HG03097 (cell line): ENCODE results near the gene SSRP1.
"Not testable (repeated sequence)": the region's sequence is repeated elsewhere in the genome, so short reads cannot be mapped to it uniquely, and the experiment has no call there.

ENCODE experiments used
- ATAC-seq: cut with Tn5 transposase; IDR thresholded peaks from one replicate; pipeline ENCODE4 v1.9.1; 2021; ENCODE audit not compliant: unreplicated experiment, low FRiP score

Gene SSRP1

DNA sequence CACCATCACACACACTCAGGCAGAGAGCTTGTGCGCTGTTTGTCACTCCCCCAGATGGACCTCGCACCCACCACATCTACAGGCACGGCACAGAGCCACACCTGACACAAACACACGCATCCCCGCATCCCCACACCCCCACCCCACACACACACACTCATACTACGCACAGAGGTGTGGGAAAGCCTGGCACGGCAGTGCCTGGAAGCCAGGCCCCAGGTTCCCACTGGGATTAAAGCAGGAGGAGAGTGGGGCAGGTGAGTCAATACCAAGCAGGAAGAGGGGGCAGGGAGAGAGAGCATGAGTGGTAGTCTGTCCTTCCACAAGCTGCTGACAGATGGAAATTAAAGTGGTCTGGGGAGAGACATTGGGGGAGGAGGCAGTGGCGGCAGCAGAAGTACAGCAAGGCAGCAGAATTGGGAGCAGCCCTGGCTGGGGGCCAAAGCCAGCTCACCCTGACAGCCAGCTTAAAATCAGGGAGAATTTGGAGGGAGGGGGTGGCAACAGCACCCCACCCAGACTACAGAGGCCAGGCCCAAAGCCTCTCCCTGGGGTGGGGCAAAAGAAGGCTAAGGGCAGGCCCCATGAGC is 31.6 kb downstream of the SSRP1 start:
- ATAC-seq, result no peak

DNA sequence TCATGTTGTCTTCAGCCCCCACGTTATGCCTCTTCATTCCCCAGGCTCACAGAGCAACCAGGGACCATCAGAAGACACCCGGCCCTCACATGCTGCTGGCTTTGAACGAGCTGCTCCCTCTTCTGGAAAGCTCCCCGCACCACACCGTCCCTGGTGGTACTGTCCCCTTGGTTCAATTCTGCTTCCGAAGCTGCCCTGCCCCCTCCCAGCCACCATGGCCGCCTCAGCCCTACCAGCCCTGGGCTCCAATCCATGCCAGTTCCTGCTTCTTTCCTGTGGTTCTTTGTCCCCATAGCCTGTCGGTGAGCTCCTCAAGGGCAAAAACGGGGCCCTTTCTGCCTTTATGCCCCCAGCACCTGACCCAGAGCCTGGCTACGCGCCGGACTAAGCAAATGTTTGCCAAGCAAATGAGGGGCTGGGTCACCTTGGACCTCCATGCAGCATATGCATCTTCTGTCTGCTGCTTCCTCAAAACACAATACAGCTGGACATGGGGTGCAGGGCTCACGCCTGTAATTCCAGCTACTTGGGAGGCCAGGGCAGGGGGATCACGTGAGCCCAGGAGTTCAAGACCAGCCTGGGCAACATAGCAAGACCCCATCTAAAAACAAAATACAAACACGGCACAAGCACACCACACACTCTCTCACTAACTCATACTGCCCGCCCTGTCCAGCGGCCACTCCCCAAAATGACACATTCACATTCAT is 32.3 kb downstream of the SSRP1 start:
- no peak for ATAC-seq

DNA sequence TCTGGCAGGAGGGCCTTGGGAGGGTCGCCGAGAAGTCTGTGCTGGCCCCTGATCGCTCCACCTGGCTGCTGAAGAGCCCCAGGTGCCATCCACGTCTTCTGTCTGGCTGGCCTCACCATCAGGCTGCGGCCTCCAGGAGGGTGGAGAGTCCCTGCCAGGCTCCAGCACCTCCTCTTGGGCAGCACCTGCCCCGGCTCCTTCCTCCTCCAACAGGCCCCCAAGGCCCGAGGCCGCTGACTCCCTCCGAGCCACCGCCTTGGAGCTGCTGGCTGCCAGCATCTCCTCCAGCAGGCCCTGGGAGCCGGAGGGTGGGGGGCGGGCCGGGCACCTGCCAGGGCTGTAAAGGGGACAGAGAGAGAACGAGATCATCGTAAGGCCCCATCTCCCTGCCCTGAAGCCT is 33.2 kb downstream of the SSRP1 start:
- no peak for ATAC-seq

DNA sequence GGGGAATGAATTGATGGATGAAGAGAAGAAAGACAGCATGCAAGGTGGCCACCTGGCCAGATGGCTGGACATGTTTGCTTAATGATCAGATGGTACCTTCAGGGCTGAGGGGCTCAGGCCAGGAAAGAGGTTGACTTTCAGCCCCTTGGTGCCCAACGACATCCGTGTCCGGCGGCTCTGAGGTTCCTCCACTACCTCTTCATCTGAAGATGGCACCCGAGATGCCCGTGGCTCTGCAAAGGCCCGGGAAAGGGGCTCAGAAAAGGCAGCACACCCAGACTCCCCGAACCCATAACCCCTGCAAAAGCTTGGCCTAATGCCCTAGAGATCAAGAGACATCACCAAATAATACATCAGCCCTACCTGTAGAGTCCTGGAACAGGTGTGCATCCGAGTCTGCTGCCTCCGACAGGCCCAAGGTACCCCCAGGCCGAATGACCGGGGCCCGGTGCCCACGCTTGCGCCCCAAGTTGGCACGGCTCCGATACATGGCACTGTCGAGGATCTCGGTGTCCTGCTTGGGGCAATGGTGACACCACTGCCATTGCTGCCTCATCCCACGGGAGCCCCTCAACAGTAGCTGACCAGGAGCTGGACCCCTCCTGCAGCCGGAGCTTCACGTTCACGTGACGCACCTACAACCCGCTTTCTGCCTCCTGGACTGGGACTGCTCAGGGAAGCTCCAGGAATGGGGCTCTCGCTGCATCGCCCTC is 33.8 kb downstream of the SSRP1 start:
- ATAC-seq, result no peak

DNA sequence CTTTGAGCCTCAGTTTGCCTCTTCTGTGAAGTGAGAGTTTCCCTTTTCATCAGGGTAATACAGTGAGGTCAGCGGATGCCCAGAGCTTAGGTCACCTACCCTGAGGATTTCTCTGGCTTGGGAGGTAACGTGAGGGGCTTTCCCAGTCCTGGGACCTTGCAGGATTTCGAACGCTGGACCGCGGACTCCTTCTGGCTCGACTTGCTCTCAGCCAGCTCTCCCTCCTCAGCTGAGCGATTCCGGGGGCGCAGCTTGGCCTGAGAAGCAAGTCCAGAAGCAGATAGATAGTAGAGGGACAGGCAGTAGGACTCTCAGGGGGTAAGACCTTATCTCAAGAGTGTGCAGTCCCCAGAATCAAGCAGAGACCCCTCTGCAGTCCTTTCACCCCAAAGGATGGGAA is 34.9 kb downstream of the SSRP1 start:
- no peak for ATAC-seq

DNA sequence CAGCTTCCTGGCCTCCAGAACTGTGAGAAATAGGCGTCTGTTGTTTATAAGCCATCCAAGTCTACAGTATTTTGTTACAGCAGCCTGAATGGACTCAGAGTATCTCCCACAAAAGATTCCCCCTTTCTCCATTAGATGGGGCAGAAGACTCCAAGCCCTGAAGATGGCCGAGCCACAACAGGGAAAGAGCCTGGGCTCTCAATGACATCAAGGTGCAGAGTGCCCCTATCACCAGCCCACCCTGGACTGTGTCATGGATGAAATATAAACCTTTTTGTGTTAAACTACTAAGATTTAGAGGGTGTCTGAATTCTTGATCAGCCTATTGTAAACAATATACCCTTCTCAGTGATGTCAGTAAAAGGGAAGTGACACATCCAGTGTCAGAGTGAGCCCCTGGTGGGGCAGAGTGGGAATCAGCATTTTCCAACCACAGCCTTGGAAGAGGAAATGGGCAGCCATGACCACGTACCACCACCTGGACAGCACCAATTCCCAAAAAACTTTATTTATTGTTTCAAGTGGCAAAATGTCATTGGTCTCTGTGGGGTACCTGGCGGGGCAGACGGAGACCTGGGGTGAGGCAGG is 36.4 kb downstream of the SSRP1 start:
- ATAC-seq, result no peak

DNA sequence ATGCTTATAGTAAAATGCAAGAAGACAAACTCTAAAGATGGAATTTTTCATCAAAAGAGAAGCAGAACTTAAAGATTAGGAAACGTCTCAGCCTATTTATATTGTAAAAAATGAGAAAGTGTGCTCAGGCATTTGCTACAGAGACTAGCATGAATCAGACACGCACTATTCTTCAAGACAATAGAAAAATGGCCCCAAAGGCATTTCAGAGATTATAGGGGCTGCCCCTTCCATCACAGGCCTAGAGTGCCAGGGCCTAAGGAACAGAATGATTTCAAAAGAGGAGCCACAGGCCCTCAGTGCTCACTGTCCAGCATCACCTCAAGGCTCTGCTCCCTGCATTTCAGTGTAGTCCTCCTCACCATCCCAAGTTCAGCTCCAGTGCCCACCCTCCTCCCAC is 38.5 kb downstream of the SSRP1 start:
- no peak for ATAC-seq

DNA sequence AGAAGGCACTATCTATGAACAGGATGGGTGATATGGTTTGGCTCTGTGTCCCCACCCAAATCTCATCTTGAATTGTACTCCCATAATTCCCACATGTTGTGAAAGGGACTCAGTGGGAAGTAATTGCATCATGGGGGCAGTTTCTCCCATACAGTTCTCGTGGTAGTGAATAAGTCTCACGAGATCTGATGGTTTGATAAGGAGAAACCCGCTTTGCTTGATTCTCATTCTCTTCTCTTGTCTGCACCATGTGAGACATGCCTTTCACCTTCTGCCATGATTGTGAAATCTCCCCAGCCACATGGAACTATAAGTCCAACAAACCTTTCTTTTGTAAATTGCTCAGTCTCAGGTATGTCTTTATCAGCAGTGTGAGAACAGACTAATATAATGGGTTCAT is 39.5 kb downstream of the SSRP1 start:
- ATAC-seq, result not testable (repeated sequence)

DNA sequence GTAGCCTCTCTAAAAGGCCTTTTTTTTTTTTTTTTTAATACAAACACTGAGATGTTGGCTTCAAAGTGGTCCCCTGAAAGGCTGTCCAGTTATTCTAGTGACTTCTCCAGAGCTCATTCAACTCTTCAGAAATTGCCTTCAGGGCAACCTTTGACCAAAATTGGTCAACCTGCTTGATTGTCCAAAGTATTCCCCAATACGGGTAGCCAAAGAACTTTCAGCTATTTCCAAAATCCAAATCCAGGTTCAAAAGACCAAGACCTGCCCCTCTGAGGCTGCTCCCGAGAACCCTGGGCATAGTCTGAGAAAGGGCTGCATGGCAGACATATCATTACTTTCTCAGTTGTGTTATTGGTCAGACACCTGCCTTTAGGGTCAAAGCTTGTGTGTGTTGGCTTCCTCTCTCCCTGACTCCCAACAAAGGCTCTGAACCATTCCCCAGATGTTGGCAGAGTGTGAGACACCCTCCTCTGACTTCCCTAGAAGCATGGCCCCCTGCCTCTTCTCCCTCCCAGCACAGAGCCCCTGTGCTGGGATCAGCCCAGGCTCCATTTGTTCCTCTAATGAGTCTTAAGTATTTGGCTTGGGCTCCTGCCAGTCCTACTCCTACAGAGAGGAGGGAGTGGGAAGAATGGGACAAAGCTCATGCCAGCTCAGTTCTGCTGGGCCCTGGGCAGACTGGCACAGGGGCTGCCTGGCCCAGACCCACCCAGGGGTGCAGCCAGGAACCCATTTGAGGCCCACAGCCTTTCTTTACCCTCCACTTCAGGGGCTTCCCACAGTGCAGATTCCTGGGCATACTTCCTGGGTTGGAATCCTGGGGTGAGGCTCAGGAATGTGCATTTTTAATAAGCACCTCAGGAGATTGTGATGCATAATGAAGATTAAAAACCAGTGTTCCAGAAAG is 41.2 kb downstream of the SSRP1 start:
- ATAC-seq, result no peak

DNA sequence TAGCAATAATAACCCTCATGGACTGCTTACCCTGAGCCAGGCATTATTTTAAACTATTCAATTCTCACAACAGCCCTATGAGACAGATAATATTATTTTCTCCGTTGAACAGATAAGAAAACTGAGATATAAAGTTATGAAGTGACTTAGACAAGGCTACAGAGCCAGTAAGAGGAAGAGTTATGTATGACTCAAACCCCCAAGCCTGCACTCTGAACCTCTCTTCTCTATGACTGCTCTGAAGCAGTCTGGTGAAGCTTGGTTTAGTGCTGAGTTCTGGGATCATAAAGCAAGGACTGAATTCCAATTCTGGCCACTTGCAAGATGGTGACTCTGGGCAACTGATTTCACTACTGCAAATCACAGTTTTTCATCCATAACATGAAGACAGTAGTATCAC is 45.4 kb downstream of the SSRP1 start:
- no peak for ATAC-seq

DNA sequence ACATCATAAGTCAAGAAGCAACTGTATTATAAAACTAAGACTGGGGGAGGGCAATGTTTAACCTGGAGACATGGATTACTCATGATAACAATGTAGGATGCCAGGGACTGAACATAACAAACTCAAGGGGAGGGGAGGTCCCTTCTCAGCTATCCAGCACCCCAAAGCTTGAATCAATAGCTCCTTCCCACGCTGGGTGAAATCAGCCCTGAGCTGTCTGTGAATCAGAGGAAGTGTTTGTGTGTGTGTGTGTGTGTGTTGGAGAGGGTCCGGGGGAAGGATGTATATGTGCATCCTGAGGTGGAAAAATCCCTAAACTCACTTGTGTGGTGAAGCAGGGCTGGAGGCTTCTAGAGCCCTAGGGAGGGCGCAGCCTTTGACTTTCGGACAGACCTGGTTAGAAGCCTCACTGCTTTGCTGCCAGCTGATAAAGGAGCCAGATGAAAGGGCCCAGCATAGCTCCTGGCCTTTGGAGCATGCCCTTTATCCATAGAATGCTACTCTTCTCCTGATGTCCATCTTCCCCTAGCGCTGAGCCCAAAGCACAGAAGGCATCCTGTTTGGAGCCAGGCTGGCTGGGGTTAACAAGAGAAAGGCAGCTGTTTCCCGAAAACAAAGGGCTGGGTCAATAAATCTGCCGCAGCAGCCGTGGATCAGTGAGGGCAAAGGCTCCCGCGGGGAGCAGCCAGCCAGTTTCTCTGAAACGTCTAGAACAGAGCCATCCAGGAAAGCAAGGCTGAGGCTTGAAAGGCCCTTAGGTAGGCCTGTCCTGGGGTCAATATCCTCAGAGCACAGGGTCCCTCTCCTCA is 46.7 kb downstream of the SSRP1 start:
- no peak for ATAC-seq

DNA sequence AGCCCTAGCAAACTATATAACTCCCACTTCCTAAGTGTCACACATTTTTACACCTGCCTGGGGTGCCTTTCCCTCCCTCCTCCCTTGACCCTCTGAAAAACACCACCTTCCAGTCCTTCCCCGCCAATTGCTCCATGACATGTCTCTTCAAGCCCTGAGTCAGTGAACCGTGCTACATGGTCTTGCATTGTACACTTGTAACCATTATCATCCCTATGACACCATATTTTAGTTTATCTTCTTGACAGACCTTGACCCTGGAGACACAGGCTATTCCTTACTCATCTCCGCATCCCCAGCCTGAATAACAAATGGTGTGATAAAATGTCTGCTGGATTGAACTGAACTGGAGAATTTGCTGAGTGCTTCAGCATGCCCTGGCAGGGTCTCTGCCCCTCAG is 47.8 kb downstream of the SSRP1 start:
- no peak for ATAC-seq

DNA sequence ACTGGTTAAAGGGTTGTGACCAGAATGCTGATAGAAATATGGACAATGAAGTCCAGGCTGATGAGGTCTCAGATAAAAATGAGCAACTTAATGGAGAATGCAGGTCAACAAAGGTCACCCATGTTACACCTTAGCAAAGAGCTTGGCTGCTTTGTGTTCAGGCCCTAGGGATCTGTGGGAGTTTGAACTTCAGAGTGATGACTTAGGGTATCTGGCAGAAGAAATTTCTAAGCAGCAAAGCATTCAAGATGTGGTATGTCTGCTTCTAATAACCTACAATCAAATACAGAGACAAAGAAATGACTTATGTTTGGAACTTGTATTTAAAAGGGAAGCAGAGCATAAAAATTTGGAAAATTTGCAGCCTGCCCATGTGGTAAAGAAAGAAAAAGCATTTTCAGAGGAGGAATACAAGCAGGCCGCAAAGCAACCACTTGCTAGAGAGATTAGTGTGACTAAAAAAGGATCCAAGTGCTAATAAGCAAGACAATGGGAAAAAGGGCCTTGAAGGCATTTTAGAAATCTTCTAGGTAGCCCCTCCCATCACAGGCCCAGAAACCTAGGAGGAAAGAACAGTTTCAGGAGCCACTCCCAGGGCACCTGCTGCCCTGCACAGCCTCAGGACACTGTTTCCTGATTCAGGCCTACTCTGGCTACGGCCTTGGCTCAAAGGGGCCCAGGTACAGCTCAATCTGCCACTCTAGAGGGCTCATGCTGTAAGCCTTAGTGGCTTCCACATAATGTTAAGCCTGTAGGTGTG is 52.3 kb downstream of the SSRP1 start:
- no peak for ATAC-seq

DNA sequence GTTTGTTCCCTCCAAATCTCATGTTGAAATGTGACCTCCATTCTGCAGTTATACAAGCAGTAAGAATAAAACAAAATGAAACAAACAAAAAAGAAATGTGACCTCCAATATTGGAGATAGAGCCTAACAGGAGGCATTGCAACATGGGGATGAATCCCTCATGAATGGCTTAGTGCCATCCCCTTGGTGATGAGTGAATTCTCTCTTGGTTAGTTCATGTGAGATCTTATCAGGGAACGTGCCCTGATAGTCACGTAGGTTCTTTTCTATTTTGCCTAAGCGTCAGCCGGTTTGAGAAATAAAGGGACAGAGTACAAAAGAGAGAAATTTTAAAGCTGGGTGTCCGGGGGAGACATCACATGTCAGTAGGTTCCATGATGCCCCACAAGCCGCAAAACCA is 54.1 kb downstream of the SSRP1 start:
- ATAC-seq, result not testable (repeated sequence)

DNA sequence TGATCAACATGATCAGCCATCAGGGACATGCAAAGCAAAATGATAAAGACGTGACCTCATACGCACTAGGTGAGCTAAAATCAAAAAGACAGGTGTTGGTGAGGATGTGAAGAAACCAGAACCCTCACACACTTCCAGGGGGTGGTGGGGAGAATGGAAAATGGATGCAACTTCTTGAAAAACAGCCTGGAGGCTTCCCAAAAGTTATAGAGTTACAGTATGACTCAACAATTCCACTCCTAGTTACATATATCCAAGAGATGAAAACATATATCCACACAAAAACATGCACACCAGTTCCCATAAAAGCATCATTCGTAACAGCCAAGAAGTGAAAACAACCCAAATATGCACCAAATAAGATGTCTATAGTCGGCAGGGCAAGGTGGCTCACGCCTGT is 56.6 kb downstream of the SSRP1 start:
- no peak for ATAC-seq

DNA sequence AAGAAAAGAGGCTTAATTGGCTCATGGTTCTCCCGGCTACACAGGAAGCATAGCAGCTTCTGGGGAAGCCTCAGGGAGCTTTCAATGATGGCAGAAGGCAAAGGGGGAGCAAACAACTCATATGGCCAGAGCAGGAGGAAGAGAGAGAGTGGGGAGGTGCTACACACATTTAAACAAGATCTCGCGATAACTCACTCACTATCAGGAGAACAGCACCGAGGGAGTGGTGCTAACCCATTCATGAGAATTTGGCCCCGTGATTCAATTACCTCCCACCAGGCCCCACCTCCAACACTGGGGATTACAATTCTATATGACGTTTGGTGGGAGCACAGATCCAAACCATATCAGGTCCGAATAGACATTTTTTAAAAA is 57.0 kb downstream of the SSRP1 start:
- no peak for ATAC-seq

DNA sequence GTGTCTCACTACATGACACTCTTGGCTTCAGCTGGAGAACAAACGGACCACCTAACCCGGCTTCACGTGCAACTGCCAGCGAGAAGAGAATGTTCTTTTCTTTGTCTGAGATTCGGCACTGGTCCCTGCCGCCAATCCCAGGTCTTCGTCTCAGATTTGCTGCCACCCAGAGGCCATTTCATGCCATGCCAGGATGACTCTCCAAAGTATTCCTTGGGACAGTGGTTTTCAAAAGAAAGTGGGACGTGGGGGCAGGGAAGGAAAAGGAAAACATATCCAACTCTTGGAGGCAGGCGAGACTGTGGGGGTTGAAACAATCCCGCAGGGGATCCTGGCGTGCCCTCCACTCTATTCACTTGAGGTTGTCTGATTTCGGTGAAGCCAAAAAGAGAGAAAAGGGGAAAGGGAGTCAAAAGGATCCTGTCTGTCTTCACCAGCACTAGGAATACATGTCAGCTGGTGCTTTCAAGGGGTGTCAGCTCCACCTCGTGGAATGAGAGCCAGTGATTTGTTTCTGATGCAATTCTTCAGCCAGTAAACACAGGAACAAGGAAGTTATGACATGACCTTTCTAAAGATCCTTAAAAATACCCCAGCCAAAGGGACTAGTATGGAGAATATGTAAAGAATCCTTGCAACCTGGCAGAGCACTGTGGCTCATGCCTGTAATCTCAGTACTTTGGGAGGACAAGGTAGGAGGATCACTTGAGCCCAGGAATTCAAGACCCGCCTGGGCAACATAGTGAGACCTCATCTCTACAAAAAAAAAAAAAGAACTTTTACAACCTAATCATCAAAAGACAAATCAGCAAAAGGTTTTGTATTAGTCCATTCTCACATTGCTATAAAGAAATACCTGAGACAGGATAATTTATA is 57.6 kb downstream of the SSRP1 start:
- ATAC-seq, result no peak

DNA sequence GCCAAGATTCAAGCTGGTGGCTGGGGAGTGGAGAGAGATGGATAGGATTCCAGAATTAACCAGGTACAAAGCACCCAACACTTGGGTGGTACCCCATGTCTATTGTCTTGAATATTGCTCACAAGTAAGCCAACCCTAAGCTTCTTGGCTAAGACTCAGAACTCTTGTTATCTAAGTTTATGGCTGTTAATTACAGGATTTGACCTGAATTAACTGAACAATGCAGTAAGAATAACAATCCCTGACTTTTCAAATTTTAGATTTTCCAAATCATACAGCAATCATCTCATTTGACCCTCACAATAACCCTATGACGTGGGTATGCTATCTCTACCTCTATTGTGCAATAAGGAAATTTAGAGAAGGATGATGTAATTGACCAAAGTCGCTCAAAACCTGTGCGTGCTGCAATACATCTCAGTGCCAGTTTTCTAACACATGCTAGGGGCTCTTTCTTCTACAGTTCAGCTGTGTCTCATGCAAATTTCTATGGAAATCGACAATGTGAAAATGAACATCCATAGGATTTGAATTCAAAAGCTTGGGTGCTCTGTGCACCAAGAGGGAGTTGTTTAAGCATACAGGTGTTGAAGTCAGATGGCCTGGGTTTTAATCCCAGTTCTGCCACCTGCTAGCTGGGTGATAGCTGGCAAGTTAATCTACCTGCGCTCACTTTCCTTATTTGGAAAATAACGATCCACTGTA is 58.6 kb downstream of the SSRP1 start:
- ATAC-seq, result no peak
